ENCODE measurements around the gene NDUFS3.
"Not testable (repeated sequence)": the region's sequence is repeated elsewhere in the genome, so short reads cannot be mapped to it uniquely, and the experiment has no call there.

Gene NDUFS3

DNA sequence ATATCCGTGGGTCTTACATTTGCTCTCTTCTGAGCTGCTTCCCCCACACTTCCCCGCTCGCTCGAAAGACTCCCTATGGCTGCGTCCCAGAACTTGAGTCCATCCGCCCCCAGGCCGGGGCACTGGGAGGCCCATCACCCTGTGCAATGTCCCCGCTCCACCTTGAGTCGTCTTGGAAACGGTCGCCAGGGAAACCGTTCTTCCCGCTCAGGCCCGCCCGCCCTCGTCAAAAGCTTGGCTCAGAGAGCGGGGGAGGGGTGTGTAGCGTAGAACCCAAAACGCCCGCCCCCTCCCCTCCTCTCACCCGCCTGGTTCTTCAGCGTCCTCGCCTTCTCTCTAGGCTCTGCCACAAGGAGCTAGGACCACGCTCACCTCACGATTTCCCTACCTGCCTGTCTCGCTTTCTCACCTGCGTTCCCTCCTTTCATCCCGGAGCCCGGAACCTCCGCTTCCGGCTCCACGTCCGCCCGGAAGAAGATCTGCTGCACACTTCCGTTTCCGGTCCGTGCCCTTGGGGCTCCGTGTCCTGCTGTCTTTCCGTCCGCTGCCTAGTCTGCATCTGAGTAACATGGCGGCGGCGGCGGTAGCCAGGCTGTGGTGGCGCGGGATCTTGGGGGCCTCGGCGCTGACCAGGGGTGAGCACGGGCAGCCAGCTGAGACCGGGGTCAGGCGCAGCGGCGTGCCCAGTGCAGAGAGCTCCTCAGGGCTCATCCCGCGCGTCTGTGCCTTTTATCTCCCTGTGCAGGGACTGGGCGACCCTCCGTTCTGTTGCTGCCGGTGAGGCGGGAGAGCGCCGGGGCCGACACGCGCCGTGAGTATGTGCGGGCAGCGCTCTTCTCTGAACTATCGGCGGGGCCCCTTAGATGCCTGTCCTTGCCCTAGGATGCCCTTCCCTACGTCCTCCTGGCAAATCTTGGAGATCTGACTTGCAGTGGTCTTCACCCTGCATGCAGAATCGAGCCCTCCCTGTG, at the start of gene NDUFS3, which contains the start of gene KBTBD4:
TSS of gene NDUFS3 (plus strand) at position 551 of the 971 bp plus-strand sequence. CDS start at position 569, 18 bp downstream.
TSS of gene KBTBD4 (minus strand) at position 447 of the 971 bp plus-strand sequence. CDS start at position 428, 19 bp downstream.
- H3K27ac ChIP-seq, result peak within 1 kb of the TSS; percentile 98
- TF ChIP-seq, protein P1, sequence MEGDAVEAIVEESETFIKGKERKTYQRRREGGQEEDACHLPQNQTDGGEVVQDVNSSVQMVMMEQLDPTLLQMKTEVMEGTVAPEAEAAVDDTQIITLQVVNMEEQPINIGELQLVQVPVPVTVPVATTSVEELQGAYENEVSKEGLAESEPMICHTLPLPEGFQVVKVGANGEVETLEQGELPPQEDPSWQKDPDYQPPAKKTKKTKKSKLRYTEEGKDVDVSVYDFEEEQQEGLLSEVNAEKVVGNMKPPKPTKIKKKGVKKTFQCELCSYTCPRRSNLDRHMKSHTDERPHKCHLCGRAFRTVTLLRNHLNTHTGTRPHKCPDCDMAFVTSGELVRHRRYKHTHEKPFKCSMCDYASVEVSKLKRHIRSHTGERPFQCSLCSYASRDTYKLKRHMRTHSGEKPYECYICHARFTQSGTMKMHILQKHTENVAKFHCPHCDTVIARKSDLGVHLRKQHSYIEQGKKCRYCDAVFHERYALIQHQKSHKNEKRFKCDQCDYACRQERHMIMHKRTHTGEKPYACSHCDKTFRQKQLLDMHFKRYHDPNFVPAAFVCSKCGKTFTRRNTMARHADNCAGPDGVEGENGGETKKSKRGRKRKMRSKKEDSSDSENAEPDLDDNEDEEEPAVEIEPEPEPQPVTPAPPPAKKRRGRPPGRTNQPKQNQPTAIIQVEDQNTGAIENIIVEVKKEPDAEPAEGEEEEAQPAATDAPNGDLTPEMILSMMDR (conservative IDR thresholded peaks at IDR 0.05), result no peak
- TF ChIP-seq ZFX (IDR thresholded peaks at IDR 0.05), result peak; percentile 59

DNA sequence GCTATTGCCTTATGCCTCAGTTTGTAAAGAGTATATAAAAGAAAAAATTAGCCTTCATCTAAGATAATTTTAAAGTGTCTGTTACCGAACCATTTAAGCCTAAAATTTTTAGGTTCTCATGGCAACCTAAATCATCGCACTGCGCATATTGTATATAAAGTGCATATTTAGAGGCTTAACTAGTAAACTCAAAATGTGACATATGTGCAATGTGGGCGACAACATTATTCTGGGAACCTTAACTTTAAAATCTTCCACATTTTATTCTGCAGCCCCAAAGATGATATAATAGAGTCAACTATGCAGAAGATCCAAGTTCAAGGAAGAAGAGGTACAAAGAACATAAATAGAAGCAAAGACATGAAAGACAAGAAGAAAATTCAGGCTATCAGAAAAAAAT, 48.9 kb upstream of the NDUFS3 start:
- no peak overlapping the region for H3K27ac ChIP-seq
- TF ChIP-seq ZFX (IDR thresholded peaks at IDR 0.05), result no peak
- TF ChIP-seq, protein P1 (conservative IDR thresholded peaks at IDR 0.05), result no peak

DNA sequence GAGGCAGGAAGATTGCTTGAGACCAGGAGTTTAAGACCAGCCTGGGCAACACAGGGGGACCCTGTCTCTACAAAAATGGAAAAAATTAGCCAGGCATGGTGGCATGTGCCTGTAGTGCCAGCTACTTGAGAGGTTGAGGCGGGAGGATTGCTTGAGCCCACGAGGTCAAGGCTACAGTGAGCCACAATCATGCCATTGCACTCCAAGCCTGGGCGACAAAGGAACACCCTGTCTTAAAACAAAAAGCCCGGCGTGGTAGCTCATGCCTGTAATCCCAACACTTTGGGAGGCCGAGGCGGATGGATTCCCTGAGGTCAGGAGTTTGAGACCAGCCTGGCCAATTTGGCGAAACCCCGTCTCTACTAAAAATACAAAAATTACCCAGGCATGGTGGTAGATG, 48.2 kb upstream of the NDUFS3 start:
- H3K27ac ChIP-seq, result not testable (repeated sequence)

DNA sequence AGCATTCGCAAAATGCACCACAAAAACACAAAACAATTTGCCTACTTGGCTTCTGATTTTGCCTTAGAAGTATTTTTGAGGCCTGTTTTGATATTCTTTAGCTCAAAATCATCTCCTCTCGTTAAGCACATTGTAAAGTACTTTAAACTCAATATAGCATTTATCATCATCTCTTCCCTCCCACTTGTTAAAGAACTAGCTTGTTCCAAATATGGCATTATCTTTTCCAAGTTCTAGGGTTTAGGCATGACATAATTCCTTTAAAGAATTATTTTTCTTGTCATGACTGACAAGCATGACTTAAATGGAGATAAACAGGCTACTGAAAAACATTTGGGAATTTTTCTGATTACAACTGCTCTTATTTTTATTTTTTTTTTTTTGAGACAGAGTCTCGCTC, 47.2 kb upstream of the NDUFS3 start:
- no peak for TF ChIP-seq ZFX (IDR thresholded peaks at IDR 0.05)
- no peak overlapping the region for H3K27ac ChIP-seq

DNA sequence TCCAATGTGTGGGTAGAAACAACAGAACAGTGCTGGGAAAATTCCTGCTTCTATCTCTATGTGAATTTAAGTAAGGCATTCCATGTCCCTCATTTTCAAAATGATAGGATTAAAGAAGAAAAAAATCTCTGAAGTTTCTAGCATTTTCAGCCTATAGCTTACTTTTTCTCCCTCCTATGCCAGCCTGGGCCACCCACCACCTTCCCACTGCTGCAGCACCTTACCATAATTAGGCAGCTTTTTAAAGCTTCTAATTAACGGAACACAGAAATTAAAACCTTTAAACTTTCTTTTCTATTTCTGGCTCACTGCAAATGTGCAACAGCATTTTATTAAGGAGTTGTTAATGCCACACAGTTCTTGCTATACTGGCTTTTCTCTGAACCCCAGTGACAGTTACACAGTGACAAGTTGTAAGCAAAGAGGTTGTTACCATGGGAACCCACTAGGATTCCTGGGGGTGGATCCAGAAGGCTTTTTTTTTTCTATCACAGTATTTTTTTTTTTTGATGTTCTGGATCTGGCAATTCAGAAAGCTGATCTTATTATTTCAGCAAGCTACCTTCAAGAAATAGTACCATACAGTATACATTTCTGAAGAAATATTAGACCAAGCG, 46.2 kb upstream of the NDUFS3 start:
- no peak overlapping the region for H3K27ac ChIP-seq
- no peak for TF ChIP-seq ZFX (IDR thresholded peaks at IDR 0.05)
- TF ChIP-seq, protein P1 (conservative IDR thresholded peaks at IDR 0.05), result no peak

DNA sequence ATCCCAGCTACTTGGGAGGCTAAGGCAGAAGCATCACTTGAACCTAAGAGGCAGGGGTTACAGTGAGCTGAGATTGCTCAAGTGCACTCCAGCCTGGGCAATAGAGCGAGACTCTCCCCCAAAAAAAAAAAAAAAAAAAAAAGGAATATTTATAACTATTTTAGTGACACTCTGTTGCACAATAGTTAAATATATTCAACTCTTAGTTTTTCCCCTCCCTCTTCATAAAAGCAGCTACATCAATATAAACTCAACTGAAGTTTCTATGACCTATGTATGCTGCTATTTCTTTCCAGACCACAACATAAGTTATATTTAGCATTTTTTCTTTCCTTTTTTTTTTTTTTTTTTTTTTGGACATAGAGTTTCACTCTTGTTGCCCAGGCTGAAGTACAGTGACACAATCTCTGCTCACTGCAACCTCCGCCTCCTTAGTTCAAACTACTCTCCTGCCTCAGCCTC, 45.2 kb upstream of the NDUFS3 start:
- TF ChIP-seq, protein P1 (conservative IDR thresholded peaks at IDR 0.05), result no peak
- TF ChIP-seq ZFX (IDR thresholded peaks at IDR 0.05), result no peak
- no peak overlapping the region for H3K27ac ChIP-seq

DNA sequence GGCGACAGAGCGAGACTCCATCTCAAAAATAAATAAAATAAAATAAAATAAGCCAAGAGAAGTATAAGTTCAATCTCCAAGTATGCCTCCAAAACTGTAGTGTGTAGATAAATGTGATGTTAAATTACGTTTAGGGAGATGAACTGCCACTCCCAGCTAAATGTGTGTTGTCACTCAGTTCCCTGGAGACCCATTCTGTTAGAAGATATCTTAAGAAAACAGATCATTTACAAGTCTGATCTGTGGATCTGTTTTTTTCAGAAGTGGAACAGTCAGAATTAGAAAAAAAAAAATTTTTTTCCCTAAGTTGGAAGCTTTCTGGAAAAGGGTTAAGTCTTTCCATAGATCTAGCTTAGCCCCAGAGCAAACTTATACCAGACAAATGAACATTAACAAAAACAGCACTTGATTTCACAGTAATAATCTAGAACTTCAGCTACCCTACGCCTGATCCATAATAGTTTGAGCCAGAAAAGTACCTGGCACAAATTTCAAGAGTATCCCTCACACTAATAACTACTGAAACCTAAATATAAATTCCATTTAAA, 44.1 kb upstream of the NDUFS3 start:
- H3K27ac ChIP-seq, result no peak overlapping the region
- TF ChIP-seq, protein P1 (conservative IDR thresholded peaks at IDR 0.05), result no peak
- no peak for TF ChIP-seq ZFX (IDR thresholded peaks at IDR 0.05)

DNA sequence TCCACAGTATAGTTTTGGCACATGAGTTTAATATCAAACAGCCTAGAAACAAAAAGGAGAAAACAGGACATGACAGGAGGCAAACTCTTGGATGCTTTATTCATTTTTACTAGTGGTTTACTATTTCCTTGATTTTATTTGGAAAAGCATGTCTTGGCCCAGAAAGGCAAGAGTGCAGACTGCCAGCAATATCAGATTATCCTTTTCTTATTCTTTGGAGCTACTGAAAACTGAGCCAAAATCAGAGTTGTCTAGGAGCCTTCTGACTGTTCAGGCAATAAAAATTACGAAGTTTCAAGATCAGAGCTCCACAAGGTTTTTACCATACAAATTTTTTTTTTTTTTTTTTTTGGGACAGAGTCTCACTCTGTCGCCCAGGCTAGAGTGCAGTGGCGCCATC, 42.0 kb upstream of the NDUFS3 start:
- TF ChIP-seq, protein P1 (conservative IDR thresholded peaks at IDR 0.05), result no peak
- TF ChIP-seq ZFX (IDR thresholded peaks at IDR 0.05), result no peak

More for the DNA sequence above, 42.0 kb upstream of the NDUFS3 start:
- H3K27ac ChIP-seq, result peak overlapping the region; percentile 45; the same call in 1 of the 2 replicates

All from C4-2B (cell line).